Mesenchymal stem cell (in vitro differentiated cells and primary cell): ENCODE results near the gene ATP2A3.

Source experiments
- DNase-seq: peaks from one replicate; pipeline ENCODE4 v3.0.0-alpha.2; 2013
- H2AFZ ChIP-seq: one replicate; pipeline ENCODE4 v1.6.1; 2013; ENCODE audit warnings: low read depth, mild to moderate bottlenecking, control low read depth, inconsistent platforms, low read length, moderate library complexity
- H2AK5ac ChIP-seq: 2 replicates; pipeline ENCODE4 v1.6.1; 2013; ENCODE audit warnings: low read length, moderate library complexity, mild to moderate bottlenecking, inconsistent platforms; ENCODE audit not compliant: severe bottlenecking
- H2BK120ac ChIP-seq: one replicate; pipeline ENCODE4 v1.6.1; 2013; ENCODE audit warnings: low read depth, mild to moderate bottlenecking, inconsistent platforms, low read length, moderate library complexity
- H2BK12ac ChIP-seq, 2 experiments: one replicate each; pipeline ENCODE4 v1.6.1; 2013; ENCODE audit warnings: inconsistent platforms in 2 of 2, low read length in 2 of 2, mild to moderate bottlenecking in 2 of 2, moderate library complexity in 2 of 2, control low read depth in 1 of 2
- H2BK15ac ChIP-seq: one replicate; pipeline ENCODE4 v1.6.1; 2013; ENCODE audit warnings: mild to moderate bottlenecking, low read depth, inconsistent platforms; ENCODE audit not compliant: poor library complexity, severe bottlenecking
- H2BK5ac ChIP-seq: 2 replicates; pipeline ENCODE4 v1.6.1; 2013; ENCODE audit warnings: low read depth, mild to moderate bottlenecking, low read length, control low read depth, inconsistent platforms; ENCODE audit not compliant: poor library complexity, severe bottlenecking
- H3K14ac ChIP-seq, 2 experiments: one replicate each; pipeline ENCODE4 v1.6.1; 2013; ENCODE audit warnings: inconsistent platforms in 2 of 2, low read length in 2 of 2, control low read depth in 1 of 2, mild to moderate bottlenecking in 1 of 2, moderate library complexity in 1 of 2
- H3K18ac ChIP-seq, 2 experiments: one replicate each; pipeline ENCODE4 v1.6.1; 2013; ENCODE audit warnings: inconsistent platforms in 2 of 2, low read length in 2 of 2, control low read depth in 1 of 2, low read depth in 1 of 2, mild to moderate bottlenecking in 1 of 2
- H3K23ac ChIP-seq, 2 experiments: one replicate each; pipeline ENCODE4 v1.6.1; 2013; ENCODE audit warnings: inconsistent platforms in 2 of 2, low read length in 2 of 2, mild to moderate bottlenecking in 2 of 2, moderate library complexity in 2 of 2, control low read depth in 1 of 2
- H3K27ac ChIP-seq: 2 replicates; pipeline ENCODE4 v1.5.1; 2013; ENCODE audit warnings: mild to moderate bottlenecking, moderate library complexity, low read length, control low read depth, inconsistent platforms; ENCODE audit not compliant: poor library complexity, severe bottlenecking
- H3K27me3 ChIP-seq, 2 experiments: 2 replicates each; pipeline versions ENCODE4 v1.6.1 to v1.7.0; 2013; ENCODE audit warnings: low read length in 2 of 2, mild to moderate bottlenecking in 2 of 2, moderate library complexity in 2 of 2, control low read depth in 1 of 2, inconsistent platforms in 1 of 2; ENCODE audit not compliant: control insufficient read depth in 1 of 2, insufficient read depth in 1 of 2
- H3K36me3 ChIP-seq, 2 experiments: 2 replicates each; pipeline versions ENCODE4 v1.6.1 to v1.7.0; 2013; ENCODE audit warnings: low read length in 2 of 2, control low read depth in 1 of 2, inconsistent platforms in 1 of 2, low read depth in 1 of 2, mild to moderate bottlenecking in 1 of 2; ENCODE audit not compliant: insufficient read depth in 2 of 2, control insufficient read depth in 1 of 2
- H3K4ac ChIP-seq, 2 experiments: one replicate each; pipeline ENCODE4 v1.6.1; 2013; ENCODE audit warnings: inconsistent platforms in 2 of 2, low read length in 2 of 2, mild to moderate bottlenecking in 2 of 2, moderate library complexity in 2 of 2, control low read depth in 1 of 2, low read depth in 1 of 2
- H3K4me1 ChIP-seq: 2 replicates; pipeline ENCODE4 v1.6.1; 2013; ENCODE audit warnings: low read depth, low read length, control low read depth; ENCODE audit not compliant: control insufficient read depth, insufficient read depth
- H3K4me2 ChIP-seq: 2 replicates; pipeline ENCODE4 v1.6.1; 2013; ENCODE audit warnings: low read length, mild to moderate bottlenecking, inconsistent platforms; ENCODE audit not compliant: poor library complexity, severe bottlenecking
- H3K4me3 ChIP-seq, 2 experiments: 2 replicates each; pipeline versions ENCODE4 v1.5.1 to v1.7.0; 2013; ENCODE audit warnings: low read length in 2 of 2, mild to moderate bottlenecking in 2 of 2, control low read depth in 1 of 2, low read depth in 1 of 2; ENCODE audit not compliant: insufficient read depth in 1 of 2
- H3K79me1 ChIP-seq: replicated peaks from 2 replicates; pipeline ENCODE4 v1.6.1; 2013; ENCODE audit warnings: mild to moderate bottlenecking, control low read depth, low read length, inconsistent platforms; ENCODE audit not compliant: poor library complexity, severe bottlenecking
- H3K9ac ChIP-seq: 2 replicates; pipeline ENCODE4 v1.7.0; 2013; ENCODE audit warnings: mild to moderate bottlenecking, low read length, moderate library complexity
- H3K9me3 ChIP-seq: 2 replicates; pipeline ENCODE4 v1.7.0; 2013; ENCODE audit warnings: mild to moderate bottlenecking, low read length; ENCODE audit not compliant: control insufficient read depth
- H4K8ac ChIP-seq: one replicate; pipeline ENCODE4 v1.6.1; 2013; ENCODE audit warnings: inconsistent platforms, mild to moderate bottlenecking, low read length, moderate library complexity
- H4K91ac ChIP-seq: one replicate; pipeline ENCODE4 v1.6.1; 2013; ENCODE audit warnings: mild to moderate bottlenecking, low read length, inconsistent platforms
- WGBS: methylation state at CpG from one replicate; pipeline ENCODE4 v1.1.7; 2013; ENCODE audit warnings: mixed read lengths; 5-methylcytosine and 5-hydroxymethylcytosine counted together

Gene ATP2A3

DNA sequence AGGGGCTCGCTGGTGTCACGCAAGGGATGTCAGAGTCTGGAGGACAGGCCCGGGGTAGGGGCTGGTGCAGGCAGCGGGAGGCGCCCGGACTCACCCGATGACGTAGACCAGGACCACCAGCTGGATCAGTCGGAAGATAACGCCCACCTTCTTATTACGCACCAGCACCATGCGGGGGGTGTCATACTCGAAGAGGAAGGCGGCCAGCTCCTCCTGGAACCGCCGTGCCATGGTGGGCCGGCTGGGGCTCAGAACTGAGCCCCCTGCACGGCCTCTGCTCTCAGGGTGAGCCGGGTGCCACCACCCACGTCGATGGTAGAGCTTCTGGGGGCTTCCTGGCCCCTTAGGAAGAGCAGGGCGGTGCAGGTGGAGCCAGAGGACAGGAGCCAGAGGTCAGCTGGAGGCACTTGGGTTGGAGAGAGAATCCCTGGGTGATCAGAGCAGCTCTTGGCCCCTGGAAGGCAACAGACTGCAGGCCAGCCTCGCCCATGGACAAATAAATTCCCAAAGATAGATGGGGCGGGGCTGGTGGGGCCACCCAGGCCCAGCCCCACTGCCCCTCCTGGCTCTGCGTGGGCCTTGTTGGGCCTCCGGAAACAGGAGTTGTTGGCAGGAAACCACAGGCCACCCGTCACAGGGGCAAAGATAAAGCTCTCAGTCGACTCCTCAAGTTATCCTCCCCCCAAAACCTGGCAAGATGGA is 48.1 kb downstream of the ATP2A3 start, which contains the start of gene P2RX1:
TSS of gene P2RX1 (minus strand) at position 471 of the 702 bp plus-strand sequence. CDS start at position 231, 240 bp downstream.
- Histone ChIP-seq H4K8ac (no peak within 1 kb of the TSS), H3K23ac (no peak within 1 kb of the TSS), H3K18ac (peak within 1 kb of the TSS; percentile 38 to 61), H2BK15ac (peak within 1 kb of the TSS; percentile 48), H3K4me1 (peaks cover 3% of the 10 kb centered on the region), H3K36me3 (no peaks in the 10 kb centered on the region), H3K27ac (no peak within 1 kb of the TSS), H3K27me3 (peaks cover 0 to 22% of the 10 kb centered on the region in 2 experiments), H2AFZ (no peak within 1 kb of the TSS), H3K9me3 (no peaks in the 10 kb centered on the region), H3K4ac (peak within 1 kb of the TSS in 1 of 2 experiments; percentile 21), H2BK12ac (peak within 1 kb of the TSS in 1 of 2 experiments; percentile 54), H3K4me2 (no peak within 1 kb of the TSS), H3K14ac (no peak within 1 kb of the TSS), H3K79me1 (no peaks in the 10 kb centered on the region), H4K91ac (peak within 1 kb of the TSS; percentile 45), H2BK5ac (no peak within 1 kb of the TSS), H2BK120ac (no peak within 1 kb of the TSS), H3K9ac (no peak within 1 kb of the TSS), H2AK5ac (no peak within 1 kb of the TSS), H3K4me3 (no peak within 1 kb of the TSS)
- no peak for DNase-seq
- 90% methylated on average over 28 of the region's 28 CpGs for WGBS

DNA sequence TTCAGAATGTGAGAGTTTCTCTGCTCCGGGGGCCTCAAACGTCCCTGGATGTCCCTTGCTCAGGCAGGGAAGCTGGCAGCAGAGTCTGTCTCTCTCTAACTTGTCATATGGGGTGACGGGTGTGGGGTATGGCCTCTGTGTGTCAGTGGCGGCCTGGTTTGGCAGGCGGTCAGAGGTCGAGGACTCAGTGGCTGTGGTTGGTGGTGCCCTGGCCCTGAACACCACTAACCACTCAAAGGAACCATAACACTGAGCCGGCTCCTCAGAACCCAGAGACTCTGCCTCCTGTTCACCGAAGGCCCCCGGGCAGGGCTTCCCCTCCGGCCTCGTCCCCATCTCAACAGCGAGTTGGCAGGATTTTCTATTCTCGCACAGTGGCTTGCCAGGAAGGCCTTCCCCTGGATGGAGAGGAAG is 48.6 kb downstream of the ATP2A3 start:
- H3K9ac ChIP-seq, result no peak overlapping the region
- DNase-seq, result no peak
- H2BK12ac ChIP-seq, result peak overlapping the region in 1 of 2 experiments; percentile 6
- no peak overlapping the region for H3K27ac ChIP-seq
- no peak overlapping the region for H3K18ac ChIP-seq
- no peak overlapping the region for H2AK5ac ChIP-seq
- no peak overlapping the region for H3K4me2 ChIP-seq
- H3K4me1 ChIP-seq, result no peaks in the 10 kb centered on the region
- WGBS, result 90% methylated on average over 13 of the region's 13 CpGs
- peaks cover 0 to 22% of the 10 kb centered on the region in 2 experiments for H3K27me3 ChIP-seq
- H2AFZ ChIP-seq, result no peak overlapping the region
- H2BK5ac ChIP-seq, result no peak overlapping the region
- H3K36me3 ChIP-seq, result no peaks in the 10 kb centered on the region
- H4K91ac ChIP-seq, result no peak overlapping the region
- no peaks in the 10 kb centered on the region for H3K79me1 ChIP-seq
- H3K9me3 ChIP-seq, result no peaks in the 10 kb centered on the region
- H2BK15ac ChIP-seq, result no peak overlapping the region
- no peak overlapping the region for H2BK120ac ChIP-seq
- H3K4me3 ChIP-seq, result no peak overlapping the region
- H3K23ac ChIP-seq, result no peak overlapping the region
- H3K4ac ChIP-seq, result no peak overlapping the region
- H4K8ac ChIP-seq, result no peak overlapping the region
- no peak overlapping the region for H3K14ac ChIP-seq

DNA sequence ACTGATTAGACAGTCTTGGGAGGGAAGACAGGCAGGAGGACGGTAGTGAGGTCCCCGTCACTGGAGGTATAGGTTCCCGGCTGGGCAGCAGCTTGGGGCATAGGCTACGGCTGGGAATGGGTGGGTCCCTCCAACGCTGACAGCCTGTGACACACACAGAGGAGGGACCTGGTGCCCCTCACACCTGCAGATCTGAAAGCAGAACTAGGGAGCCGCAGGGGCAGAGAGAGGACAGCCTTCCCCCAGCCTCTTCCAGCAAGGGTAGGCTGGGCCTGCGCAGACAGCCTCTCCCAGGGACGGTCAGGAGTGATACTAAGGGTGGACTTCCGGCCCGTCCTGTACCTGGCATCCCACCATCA is 49.9 kb downstream of the ATP2A3 start:
- peak overlapping the region; percentile 1 to 71 for H3K4ac ChIP-seq
- WGBS, result 98% methylated on average over 10 of the region's 10 CpGs

DNA sequence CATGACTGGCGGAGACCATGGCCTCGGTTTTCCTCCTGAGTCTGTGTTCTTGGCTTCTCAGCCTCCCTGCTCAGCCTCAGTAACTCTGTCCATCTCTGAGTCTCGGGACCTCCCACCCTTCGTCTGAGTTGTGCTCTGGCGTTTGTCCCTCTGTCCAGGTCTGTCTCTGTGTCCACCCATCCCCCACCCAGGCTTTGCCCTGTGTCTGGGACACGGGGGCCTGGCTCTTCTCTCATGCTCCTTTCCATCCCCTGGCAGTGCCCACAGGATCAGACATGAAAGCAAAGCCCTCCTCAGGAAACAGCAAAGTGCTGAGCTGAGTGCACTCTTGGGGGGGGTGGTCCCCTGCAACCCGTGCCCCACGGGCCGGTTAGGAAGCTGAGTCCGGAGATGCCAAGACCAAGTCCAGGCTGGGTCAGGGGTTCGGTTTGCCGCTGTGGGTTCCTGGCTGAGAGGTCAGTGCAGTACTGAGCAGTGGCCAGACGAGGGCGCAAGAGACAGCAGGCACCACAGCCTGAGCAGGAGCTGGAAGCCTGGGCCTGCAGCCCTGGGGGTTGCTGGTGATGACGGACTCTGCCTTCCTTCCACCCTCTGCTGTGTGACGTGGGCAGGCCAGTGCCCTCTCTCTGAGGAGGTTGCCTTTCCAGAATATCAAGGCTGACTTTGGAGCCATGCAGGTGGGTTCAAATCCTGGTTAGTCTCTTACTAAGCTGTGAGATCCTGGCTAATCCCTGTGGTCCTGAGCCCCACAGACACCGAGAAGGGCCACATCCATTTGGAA is 50.5 kb downstream of the ATP2A3 start:
- H4K91ac ChIP-seq, result peak overlapping the region; percentile 59
- H2AFZ ChIP-seq, result peak overlapping the region; percentile 32
- no peak overlapping the region for H3K4me3 ChIP-seq
- H3K9ac ChIP-seq, result peak overlapping the region; percentile 5
- no peak overlapping the region for H3K27ac ChIP-seq
- no peak overlapping the region for H3K4me2 ChIP-seq
- H2BK12ac ChIP-seq, result peak overlapping the region in 1 of 2 experiments; percentile 51
- H3K4ac ChIP-seq, result peak overlapping the region; percentile 1 to 71
- peak overlapping the region in 1 of 2 experiments; percentile 6 for H3K18ac ChIP-seq
- peak; percentile 80 for DNase-seq
- no peak overlapping the region for H3K23ac ChIP-seq
- H2BK5ac ChIP-seq, result no peak overlapping the region
- H2BK120ac ChIP-seq, result no peak overlapping the region
- H3K36me3 ChIP-seq, result no peaks in the 10 kb centered on the region
- H2BK15ac ChIP-seq, result no peak overlapping the region
- no peaks in the 10 kb centered on the region for H3K79me1 ChIP-seq
- WGBS, result 33% methylated on average over 17 of the region's 17 CpGs
- no peak overlapping the region for H3K14ac ChIP-seq
- H3K27me3 ChIP-seq, result peaks cover 0 to 22% of the 10 kb centered on the region in 2 experiments
- H3K4me1 ChIP-seq, result no peaks in the 10 kb centered on the region
- H3K9me3 ChIP-seq, result no peaks in the 10 kb centered on the region
- peak overlapping the region; percentile 50 for H4K8ac ChIP-seq
- H2AK5ac ChIP-seq, result no peak overlapping the region

More for the DNA sequence above, 49.9 kb downstream of the ATP2A3 start:
- peak overlapping the region; percentile 59 for H4K91ac ChIP-seq
- peak overlapping the region in 1 of 2 experiments; percentile 18 for H3K14ac ChIP-seq
- no peak for DNase-seq
- H2AK5ac ChIP-seq, result no peak overlapping the region
- peak overlapping the region; percentile 19 to 41 for H3K18ac ChIP-seq
- H3K27me3 ChIP-seq, result peaks cover 0 to 22% of the 10 kb centered on the region in 2 experiments
- no peaks in the 10 kb centered on the region for H3K4me1 ChIP-seq
- H3K9me3 ChIP-seq, result no peaks in the 10 kb centered on the region
- H3K36me3 ChIP-seq, result no peaks in the 10 kb centered on the region
- peak overlapping the region; percentile 50 for H4K8ac ChIP-seq
- H3K4me2 ChIP-seq, result no peak overlapping the region
- H2BK5ac ChIP-seq, result no peak overlapping the region
- peak overlapping the region; percentile 32 for H2AFZ ChIP-seq
- H3K27ac ChIP-seq, result no peak overlapping the region
- H3K23ac ChIP-seq, result no peak overlapping the region
- no peak overlapping the region for H3K4me3 ChIP-seq
- peak overlapping the region in 1 of 2 experiments; percentile 51 for H2BK12ac ChIP-seq
- H2BK120ac ChIP-seq, result no peak overlapping the region
- no peak overlapping the region for H3K9ac ChIP-seq
- no peaks in the 10 kb centered on the region for H3K79me1 ChIP-seq
- no peak overlapping the region for H2BK15ac ChIP-seq
